LNCaP clone FGC (cell line): ENCODE data around the gene BSG.

ENCODE experiments used
- DNase-seq: peaks from one replicate; pipeline ENCODE4 v3.0.0-alpha.2; 2011; ENCODE audit warnings: low read depth
- H3K4me3 ChIP-seq: 2 replicates; pipeline ENCODE4 v1.5.1; 2011; ENCODE audit warnings: mild to moderate bottlenecking, low read depth, low read length, control low read depth
- TF ChIP-seq, protein P1 (sequence below): IDR thresholded peaks from 2 replicates; pipeline ENCODE4 v1.5.1; 2012; ENCODE audit warnings: mild to moderate bottlenecking; ENCODE audit not compliant: control insufficient read depth, insufficient read depth; ENCODE audit errors: extremely low read depth

The BSG gene

DNA sequence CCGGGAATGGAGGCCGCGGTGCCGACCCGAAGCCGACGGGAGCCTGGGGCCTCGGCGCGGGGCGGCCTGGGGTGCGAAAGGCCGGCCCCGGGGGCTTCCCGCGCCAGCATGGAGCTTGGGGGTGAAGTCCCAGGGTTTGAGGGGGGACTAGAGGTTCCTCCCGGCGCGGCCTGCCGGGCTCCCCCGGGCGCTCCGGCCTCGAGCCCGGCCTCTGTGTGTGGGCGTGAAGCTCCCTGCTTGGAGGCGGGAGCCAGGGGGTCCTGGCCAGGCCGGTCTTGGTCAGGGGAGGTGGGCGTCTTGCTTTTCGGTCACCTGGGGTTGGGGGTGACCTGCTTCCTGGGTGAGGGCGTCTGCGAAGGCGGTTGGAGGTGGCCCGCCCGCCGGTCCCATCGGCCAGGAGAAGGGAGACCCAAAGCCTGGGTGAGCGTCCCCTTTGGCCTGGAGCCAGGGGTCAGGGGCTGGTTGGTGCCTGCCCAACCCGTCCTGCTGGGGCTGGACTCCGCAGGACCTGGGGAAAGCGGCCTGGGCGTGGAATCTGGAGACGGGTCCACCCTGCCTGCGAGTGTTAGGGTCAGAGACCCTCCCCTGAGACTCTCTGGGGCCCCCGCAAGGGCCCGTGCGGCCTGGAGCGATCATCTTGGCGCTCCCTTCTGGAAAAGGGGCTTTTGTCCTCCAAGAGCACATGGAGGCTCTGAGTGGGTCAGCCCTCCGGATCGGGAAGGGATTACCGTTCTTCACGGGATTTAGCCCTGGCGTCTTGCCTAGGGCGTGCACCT lies 535 bp downstream of the BSG start:
- TF ChIP-seq, protein P1, sequence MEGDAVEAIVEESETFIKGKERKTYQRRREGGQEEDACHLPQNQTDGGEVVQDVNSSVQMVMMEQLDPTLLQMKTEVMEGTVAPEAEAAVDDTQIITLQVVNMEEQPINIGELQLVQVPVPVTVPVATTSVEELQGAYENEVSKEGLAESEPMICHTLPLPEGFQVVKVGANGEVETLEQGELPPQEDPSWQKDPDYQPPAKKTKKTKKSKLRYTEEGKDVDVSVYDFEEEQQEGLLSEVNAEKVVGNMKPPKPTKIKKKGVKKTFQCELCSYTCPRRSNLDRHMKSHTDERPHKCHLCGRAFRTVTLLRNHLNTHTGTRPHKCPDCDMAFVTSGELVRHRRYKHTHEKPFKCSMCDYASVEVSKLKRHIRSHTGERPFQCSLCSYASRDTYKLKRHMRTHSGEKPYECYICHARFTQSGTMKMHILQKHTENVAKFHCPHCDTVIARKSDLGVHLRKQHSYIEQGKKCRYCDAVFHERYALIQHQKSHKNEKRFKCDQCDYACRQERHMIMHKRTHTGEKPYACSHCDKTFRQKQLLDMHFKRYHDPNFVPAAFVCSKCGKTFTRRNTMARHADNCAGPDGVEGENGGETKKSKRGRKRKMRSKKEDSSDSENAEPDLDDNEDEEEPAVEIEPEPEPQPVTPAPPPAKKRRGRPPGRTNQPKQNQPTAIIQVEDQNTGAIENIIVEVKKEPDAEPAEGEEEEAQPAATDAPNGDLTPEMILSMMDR, result no peak
- peak overlapping the region; percentile 97 for H3K4me3 ChIP-seq
- peak; percentile 34 for DNase-seq

DNA sequence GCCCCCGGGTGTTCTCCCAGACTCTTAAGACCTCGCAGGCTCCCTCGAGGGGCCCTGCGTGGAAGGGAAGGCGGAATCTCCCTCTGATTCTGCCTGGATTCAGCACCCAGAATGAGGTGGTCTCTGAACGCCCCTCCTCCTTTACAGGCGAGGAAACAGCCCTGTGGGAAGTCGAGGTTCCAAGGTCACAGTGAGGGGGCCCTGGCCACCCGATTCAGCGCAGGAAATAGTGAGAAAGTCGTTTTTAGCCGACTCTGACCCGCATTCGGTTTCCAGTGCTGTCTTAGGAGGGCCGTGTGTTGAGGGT lies 1.1 kb downstream of the BSG start:
- TF ChIP-seq, protein P1, result no peak
- DNase-seq, result no peak
- H3K4me3 ChIP-seq, result peak overlapping the region; percentile 97

DNA sequence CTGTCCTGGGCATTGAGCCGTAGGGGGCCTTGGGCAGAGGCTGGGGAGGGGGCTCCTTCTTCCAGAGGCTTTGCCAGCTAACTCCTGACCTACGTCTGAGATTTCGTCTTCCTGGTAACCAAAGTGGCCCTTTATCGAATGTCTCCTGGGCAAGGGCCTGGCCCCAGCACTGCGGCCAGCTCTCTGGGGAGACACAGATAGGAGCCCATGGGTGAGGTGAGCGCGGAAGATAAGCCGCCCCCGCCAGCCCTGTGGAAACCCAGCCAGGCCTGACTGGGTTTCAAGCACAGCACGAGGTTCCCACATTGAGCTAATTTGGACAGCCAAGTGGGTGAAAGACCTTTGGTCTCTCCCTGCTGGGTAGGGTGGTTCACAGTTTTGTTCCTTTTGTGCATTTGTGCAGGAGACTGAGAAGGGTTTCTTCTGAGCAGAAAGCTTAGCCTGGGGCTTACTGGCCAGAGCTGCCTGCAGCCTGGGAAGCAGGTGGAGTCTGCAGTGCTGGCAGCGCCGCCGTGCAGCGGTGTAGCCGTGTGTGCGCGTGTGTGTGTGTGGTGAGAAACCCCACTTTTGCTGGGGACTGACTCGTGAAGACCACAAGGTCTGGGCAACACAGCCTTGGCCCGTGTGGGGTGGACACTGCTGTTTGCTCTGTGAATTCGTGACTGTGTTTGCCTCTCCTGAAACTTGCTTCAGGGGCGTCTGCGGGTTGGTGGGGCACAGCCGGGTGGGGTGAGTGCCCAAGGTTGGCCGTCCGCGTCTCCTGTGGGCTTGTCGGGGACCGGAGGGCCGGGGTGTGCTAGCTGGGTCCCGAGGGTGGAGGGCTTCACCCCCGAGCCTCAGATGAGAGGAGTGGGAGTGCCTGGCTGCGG lies 2.5 kb downstream of the BSG start:
- TF ChIP-seq, protein P1, result no peak
- no peak for DNase-seq
- peak overlapping the region; percentile 50 for H3K4me3 ChIP-seq

DNA sequence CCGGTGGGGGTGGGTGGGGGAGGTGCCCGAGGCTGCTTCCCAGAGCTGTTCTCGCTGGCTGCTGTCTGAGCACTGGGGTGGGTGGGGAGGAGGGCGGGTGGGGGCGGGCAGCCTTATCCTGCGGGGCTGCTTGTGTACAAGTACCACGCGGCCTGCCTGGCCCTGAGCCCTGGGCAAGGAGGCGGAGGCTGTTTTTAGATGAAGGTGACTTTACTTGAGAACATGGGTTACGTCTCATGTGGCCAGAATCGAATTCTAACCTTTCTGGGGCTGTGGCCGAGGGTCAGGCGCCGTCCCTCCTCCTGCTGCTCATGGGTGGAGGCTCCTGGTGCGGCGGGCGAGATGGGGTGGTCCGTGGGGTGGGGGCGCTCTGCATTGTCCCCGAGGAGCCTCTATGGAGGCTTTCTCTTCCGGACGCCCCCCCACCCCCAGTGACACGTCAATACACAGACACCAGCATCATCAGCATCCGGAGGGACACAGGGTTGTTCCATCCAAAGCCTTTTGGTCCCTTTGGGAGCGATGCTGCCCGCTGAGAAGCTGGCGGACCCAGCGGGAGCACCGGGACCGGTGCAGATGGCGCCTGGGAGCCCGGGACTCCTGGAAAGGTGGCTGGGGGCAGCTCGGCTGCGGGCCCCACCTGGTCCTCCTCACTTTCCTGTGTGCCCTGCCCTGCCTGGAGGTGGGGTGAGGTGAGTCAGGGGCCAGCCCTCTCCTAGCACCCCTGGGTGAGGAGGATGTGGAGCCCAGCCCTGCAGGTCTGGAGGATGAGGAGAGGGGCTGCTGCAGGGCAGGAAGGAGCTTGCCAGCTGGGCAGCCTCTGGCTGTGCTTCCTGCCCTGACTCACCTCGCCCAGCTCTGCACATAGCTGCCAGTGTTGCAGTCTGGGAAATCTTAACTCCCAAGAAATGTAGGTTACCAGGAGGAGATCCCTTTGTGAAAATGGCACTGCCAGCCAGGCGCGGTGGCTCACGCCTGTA lies 3.4 kb downstream of the BSG start:
- DNase-seq, result no peak
- TF ChIP-seq, protein P1, result no peak
- H3K4me3 ChIP-seq, result peak overlapping the region; percentile 50

DNA sequence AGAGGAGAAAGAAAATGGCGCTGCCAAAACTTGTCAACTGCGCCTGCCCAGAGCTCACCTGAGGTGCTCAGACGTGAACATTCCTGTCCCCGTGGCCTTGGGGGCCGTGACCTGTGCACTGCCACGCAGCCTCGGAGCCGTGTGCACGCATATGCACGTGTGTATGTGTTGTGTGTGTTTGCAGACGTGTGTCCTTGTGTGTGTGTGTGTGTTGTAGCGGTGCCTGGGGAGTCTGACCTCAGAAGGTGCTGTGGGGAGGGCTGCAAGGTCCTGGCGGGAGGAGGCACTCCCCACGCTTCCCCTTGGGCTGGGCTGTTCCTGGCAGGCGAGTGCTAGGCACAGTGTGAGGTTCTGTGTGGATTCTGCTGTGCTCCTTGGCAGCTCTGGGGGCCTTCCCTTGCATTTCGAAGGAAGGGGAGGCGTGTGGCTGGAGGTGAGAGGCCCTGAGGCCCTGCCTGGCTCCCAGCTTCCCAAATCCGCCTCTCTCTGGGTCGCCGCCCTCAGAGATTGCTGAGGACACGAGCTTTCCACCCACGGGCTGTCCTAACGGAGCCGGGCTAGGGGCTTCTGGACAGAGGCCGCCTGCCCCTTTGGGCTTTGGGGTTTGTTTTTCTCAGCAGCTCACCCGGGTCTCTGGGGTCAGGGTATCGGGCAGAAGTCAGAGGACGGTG lies 4.5 kb downstream of the BSG start:
- TF ChIP-seq, protein P1, result no peak
- no peak overlapping the region for H3K4me3 ChIP-seq
- DNase-seq, result no peak
